NOMO-1 (cell line): ENCODE data around the gene KNDC1.

Experiments used
- DNase-seq, 2 experiments: peaks; one replicate each; lab custom pipeline; 2025; ENCODE audit not compliant: unreplicated experiment in 2 of 2; lab: John Stamatoyannopoulos, UW

The KNDC1 gene

GRCh38 chr10:133176546-133176945 lies 16.5 kb downstream of the KNDC1 start:
- no peak for DNase-seq

- DNase-seq = no peak
Measured at GRCh38 chr10:133177380-133178157, 17.6 kb downstream of the KNDC1 start.

GRCh38 chr10:133178357-133179127 lies 18.5 kb downstream of the KNDC1 start:
- DNase-seq = no peak

- DNase-seq = no peak
Measured at GRCh38 chr10:133179128-133179520, 19.1 kb downstream of the KNDC1 start.

GRCh38 chr10:133179651-133180050 lies 19.6 kb downstream of the KNDC1 start:
- no peak for DNase-seq

- DNase-seq = no peak
Measured at GRCh38 chr10:133180192-133180964, 20.4 kb downstream of the KNDC1 start.

GRCh38 chr10:133180965-133181639 lies 21.1 kb downstream of the KNDC1 start:
- no peak for DNase-seq

GRCh38 chr10:133182190-133182589 lies 22.2 kb downstream of the KNDC1 start:
- no peak for DNase-seq

- no peak for DNase-seq
Measured at GRCh38 chr10:133182791-133183645, 23.0 kb downstream of the KNDC1 start.

GRCh38 chr10:133183646-133184378 lies 23.8 kb downstream of the KNDC1 start:
- no peak for DNase-seq

GRCh38 chr10:133184591-133185244 lies 24.7 kb downstream of the KNDC1 start:
- DNase-seq = no peak

GRCh38 chr10:133185421-133185820 lies 25.4 kb downstream of the KNDC1 start:
- no peak for DNase-seq

- no peak for DNase-seq
Measured at GRCh38 chr10:133185916-133186315, 25.9 kb downstream of the KNDC1 start.

GRCh38 chr10:133186416-133187090 lies 26.5 kb downstream of the KNDC1 start:
- no peak for DNase-seq

- no peak for DNase-seq
Measured at GRCh38 chr10:133187091-133187905, 27.3 kb downstream of the KNDC1 start.

GRCh38 chr10:133187906-133188681 lies 28.1 kb downstream of the KNDC1 start:
- DNase-seq = no peak

GRCh38 chr10:133189256-133189655 lies 29.2 kb downstream of the KNDC1 start:
- no peak for DNase-seq
